Ectodermal cell (in vitro differentiated cells): ENCODE measurements around the gene FRMD8.
A peak's percentile ranks its signal among the peaks of the same experiment; 100 is the strongest.

ENCODE experiments used
- H3K27ac ChIP-seq: 2 replicates; pipeline ENCODE4 v1.7.0; 2013; ENCODE audit warnings: mild to moderate bottlenecking, low read depth, low read length; ENCODE audit not compliant: insufficient read depth, poor library complexity, severe bottlenecking
- H3K27me3 ChIP-seq: 2 replicates; pipeline ENCODE4 v1.7.0; 2013; ENCODE audit warnings: mild to moderate bottlenecking, low read length; ENCODE audit not compliant: insufficient read depth, control insufficient read depth, poor library complexity, severe bottlenecking
- H3K36me3 ChIP-seq: one replicate; pipeline ENCODE4 v1.7.0; 2013; ENCODE audit warnings: low read length; ENCODE audit not compliant: control insufficient read depth, insufficient read depth
- H3K4me1 ChIP-seq: one replicate; pipeline ENCODE4 v1.7.0; 2013; ENCODE audit warnings: low read length; ENCODE audit not compliant: control insufficient read depth, insufficient read depth
- H3K4me3 ChIP-seq: 2 replicates; pipeline ENCODE4 v1.7.0; 2013; ENCODE audit warnings: low read depth, low read length, control low read depth; ENCODE audit not compliant: insufficient read depth
- H3K9me3 ChIP-seq: 2 replicates; pipeline ENCODE4 v1.7.0; 2013; ENCODE audit warnings: mild to moderate bottlenecking, low read length, moderate library complexity; ENCODE audit not compliant: control insufficient read depth
- WGBS, 2 experiments: methylation state at CpG; one replicate each; pipeline ENCODE4 v1.1.7; 2013; ENCODE audit warnings: missing lambda C conversion rate in 2 of 2; 5-methylcytosine and 5-hydroxymethylcytosine counted together

The FRMD8 gene

DNA sequence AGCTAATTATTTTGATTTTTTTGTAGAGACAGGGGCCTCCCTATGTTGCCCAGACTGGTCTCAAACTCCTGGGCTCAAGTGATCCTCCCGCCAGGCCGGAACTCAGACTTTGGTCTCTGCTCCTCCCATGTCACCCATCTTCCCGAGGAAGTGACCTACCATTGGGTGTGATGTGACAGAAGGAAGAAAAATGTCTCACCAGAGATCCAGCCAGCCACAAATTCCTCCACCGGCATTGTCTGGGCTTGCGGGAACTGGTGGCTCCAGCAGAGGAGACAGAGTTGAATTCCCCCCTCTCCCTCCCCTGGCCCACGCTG is 4.8 kb upstream of the FRMD8 start:
- Histone ChIP-seq H3K36me3 (no peaks in the 10 kb centered on the region), H3K27ac (no peak overlapping the region), H3K9me3 (no peaks in the 10 kb centered on the region), H3K4me1 (peaks cover 16% of the 10 kb centered on the region), H3K4me3 (no peak overlapping the region), H3K27me3 (no peaks in the 10 kb centered on the region)
- 79 to 80% methylated on average over 6 of the region's 6 CpGs for WGBS, 2 experiments

GRCh38 chr11:65382033-65382803 is 4.2 kb upstream of the FRMD8 start, which contains the start of gene SLC25A45:
Gene SLC25A45 (minus strand): TSS chr11:65382646. CDS start chr11:65381951, 695 bp downstream.
- Histone ChIP-seq H3K36me3 (no peaks in the 10 kb centered on the region), H3K27ac (no peak within 1 kb of the TSS), H3K9me3 (no peaks in the 10 kb centered on the region), H3K4me3 (no peak within 1 kb of the TSS), H3K4me1 (peaks cover 20% of the 10 kb centered on the region), H3K27me3 (no peaks in the 10 kb centered on the region)
- 42 to 47% methylated on average over 27 of the region's 27 CpGs for whole genome bisulfite sequencing, 2 experiments

DNA sequence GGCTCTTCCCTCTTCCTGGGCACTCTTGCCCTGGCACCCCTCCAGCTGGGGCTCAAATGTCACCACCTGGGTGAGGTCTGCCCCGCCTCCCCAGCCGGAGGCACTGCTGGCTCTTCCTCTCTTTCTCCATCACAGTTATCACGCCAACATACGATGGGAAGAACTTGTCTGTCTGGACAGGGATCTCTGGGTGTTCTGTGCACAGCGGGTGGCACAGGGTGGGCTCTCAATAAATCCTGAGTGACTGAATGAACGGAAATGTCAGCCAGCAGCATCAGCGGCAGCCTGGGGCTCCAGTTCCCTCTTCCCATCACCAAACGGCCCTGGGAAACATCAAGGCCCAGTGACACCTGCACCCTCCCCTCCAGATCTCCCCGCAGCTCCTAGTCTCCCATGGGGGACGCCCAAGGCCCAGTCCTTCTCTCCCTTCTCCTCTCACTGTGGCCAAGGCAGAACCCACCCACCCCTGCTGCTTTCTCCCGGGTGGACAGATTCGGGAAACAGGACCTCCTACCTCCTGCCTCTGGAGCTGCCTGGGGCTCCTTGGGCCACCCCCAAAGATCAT is 3.6 kb upstream of the FRMD8 start:
- Histone ChIP-seq H3K27me3 (no peaks in the 10 kb centered on the region), H3K9me3 (no peaks in the 10 kb centered on the region), H3K4me3 (no peak overlapping the region), H3K36me3 (no peaks in the 10 kb centered on the region), H3K4me1 (peaks cover 20% of the 10 kb centered on the region), H3K27ac (no peak overlapping the region)
- WGBS, 2 experiments, result 78 to 86% methylated on average over 12 of the region's 12 CpGs

GRCh38 chr11:65383778-65384177 is 2.7 kb upstream of the FRMD8 start:
- no peaks in the 10 kb centered on the region for H3K9me3 ChIP-seq
- peaks cover 20% of the 10 kb centered on the region for H3K4me1 ChIP-seq
- 92 to 93% methylated on average over 6 of the region's 6 CpGs for WGBS, 2 experiments
- H3K36me3 ChIP-seq, result no peaks in the 10 kb centered on the region
- H3K4me3 ChIP-seq, result no peak overlapping the region
- H3K27me3 ChIP-seq, result no peaks in the 10 kb centered on the region
- H3K27ac ChIP-seq, result no peak overlapping the region

- Histone ChIP-seq H3K4me1 (peaks cover 20% of the 10 kb centered on the region), H3K9me3 (no peaks in the 10 kb centered on the region), H3K4me3 (no peak overlapping the region), H3K36me3 (no peaks in the 10 kb centered on the region), H3K27ac (no peak overlapping the region), H3K27me3 (no peaks in the 10 kb centered on the region)
- 87 to 90% methylated on average over 8 of the region's 8 CpGs for WGBS, 2 experiments
Observed at GRCh38 chr11:65384301-65384889, 2.0 kb upstream of the FRMD8 start.

DNA sequence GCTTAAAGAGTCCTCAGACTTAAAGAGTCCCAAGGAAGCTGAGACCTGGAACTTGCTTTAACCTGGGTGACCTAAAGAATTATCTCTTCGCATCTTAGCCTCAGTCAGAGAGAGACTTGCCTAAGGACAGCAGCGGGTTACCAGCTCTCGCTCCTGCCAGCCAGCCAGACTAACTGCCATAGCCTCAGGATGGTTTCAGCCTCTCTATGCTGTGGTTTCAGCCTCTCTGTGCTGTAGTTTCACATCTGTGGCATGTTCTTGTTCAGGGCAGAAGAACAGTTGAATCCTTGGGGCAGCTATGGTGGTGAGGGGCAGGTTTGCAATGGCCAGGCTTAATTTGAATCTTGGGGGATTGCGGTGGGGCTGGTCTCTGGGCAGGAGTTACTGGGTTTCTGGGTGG is 2.3 kb downstream of the FRMD8 start:
- Histone ChIP-seq H3K36me3 (no peaks in the 10 kb centered on the region), H3K4me3 (no peak overlapping the region), H3K4me1 (peaks cover 19% of the 10 kb centered on the region), H3K27me3 (no peaks in the 10 kb centered on the region), H3K27ac (no peak overlapping the region), H3K9me3 (no peaks in the 10 kb centered on the region)
- 95% methylated on average over 4 of the region's 4 CpGs for WGBS, 2 experiments

DNA sequence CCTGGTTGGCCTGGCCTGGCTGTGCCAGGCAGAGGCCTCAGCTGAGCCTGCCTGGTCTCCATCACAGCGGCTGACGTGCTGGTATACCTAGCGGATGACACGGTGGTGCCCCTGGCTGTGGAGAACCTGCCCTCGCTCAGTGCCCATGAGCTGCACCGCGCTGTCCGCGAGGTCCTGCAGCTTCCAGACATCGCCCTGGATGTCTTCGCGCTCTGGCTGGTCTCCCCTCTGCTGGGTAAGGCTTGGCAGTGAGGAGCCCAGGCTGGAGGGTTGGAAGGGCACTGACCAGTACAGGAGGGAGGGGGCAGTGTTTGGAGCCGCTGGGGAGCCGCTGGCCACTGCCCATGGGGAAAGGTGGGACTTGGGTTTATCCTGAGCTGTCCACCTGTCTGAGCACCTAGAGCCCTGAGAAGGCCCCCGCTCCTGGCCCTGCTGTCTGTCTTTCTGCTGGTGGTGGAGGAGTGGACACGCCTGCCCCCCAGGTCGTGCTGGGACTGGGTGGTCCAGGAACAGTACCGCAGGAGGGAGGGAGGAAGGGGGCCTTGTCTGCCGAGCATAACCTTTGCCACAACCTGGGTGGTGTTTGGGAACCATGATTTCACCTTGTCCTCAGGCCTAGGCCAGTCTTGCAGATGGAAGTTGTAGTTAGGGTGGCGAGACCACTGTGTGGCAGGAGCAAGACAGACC is 3.0 kb downstream of the FRMD8 start:
- peaks cover 19% of the 10 kb centered on the region for H3K4me1 ChIP-seq
- 95% methylated on average over 20 of the region's 20 CpGs for WGBS, 2 experiments
- no peak overlapping the region for H3K4me3 ChIP-seq

DNA sequence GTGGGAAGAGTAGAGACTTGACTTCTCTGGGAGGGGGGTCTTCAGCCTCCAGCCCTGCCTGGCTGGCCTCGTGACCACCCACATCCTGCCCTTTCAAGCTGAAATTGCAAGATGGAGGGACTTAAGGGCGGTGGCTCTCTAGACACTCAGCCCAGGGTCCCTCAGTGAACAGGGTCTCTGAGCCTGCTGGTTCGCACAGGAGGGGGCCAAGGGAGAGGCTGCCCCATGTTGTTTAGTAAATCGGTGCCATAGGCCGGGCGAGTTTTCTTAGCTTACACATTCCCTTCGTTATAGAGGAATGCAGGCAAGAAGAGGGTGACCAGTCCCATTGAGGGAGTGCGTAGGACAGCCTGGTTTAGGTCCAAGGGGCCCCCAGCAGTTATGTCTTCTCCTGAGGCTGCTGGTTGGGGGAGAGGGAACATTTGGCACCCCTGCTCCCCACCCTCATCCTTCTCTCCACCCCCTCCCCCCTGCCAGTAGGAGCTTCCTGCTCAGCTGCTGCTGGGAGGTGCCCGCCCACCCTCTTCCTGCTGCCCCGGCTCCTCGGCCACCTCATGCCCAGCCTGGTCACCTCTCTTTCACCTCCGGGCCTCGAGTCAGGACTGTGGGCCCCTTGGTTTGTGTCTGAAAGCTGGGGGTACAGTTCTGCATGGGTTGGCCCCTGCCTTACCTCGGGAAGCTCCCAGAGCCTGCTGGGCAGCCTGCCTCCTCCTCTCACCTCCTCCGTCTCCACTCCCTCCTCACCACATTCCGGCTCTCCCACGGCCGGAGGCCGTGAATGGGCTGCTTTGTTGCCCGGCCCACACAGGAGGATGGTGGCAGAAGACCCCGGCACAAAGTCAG is 3.9 kb downstream of the FRMD8 start:
- peak overlapping the region; percentile 60 for H3K27ac ChIP-seq
- peaks cover 19% of the 10 kb centered on the region for H3K4me1 ChIP-seq
- no peaks in the 10 kb centered on the region for H3K27me3 ChIP-seq
- H3K36me3 ChIP-seq, result no peaks in the 10 kb centered on the region
- H3K4me3 ChIP-seq, result no peak overlapping the region
- no peaks in the 10 kb centered on the region for H3K9me3 ChIP-seq
- 66 to 67% methylated on average over 21 of the region's 21 CpGs for WGBS, 2 experiments

More for the DNA sequence above, 3.0 kb downstream of the FRMD8 start:
- Histone ChIP-seq H3K27ac (no peak overlapping the region), H3K9me3 (no peaks in the 10 kb centered on the region), H3K36me3 (no peaks in the 10 kb centered on the region), H3K27me3 (no peaks in the 10 kb centered on the region)

DNA sequence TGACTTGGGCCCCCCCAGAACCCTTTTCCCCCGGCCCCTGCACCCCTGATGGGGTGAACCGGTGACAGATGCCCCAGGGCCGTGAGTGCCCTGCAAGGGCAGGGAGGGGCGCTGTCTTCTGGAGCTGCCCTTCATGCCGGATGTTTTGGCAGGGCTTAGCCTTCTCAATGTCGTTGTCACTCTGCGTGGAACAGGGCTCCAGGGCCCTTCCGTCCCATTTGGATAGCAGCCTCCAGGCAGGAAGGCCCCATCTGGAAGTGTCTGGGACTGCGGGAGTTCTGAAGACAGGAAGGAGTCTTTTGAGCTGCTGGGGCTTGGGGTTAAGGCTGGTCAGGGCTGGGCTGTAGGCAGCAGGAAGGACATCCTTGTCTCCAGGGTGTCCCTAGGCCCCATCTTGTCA is 4.6 kb downstream of the FRMD8 start:
- Histone ChIP-seq H3K9me3 (no peaks in the 10 kb centered on the region), H3K4me1 (peaks cover 19% of the 10 kb centered on the region), H3K4me3 (no peak overlapping the region), H3K36me3 (no peaks in the 10 kb centered on the region), H3K27ac (peak overlapping the region; percentile 60), H3K27me3 (no peaks in the 10 kb centered on the region)
- 61 to 68% methylated on average over 9 of the region's 9 CpGs for WGBS, 2 experiments
